ENCODE data around the gene HEG1.

- TF ChIP-seq CTCF (conservative IDR thresholded peaks at IDR 0.05) (no peak), ZFX (IDR thresholded peaks at IDR 0.05) (no peak)
These were observed 47.0 kb downstream of the HEG1 start for GRCh38 chr3:125008766-125009165.

Data from C4-2B (cell line).